GM10266 (cell line): ENCODE data around the gene PRH2.

Experiments
- DNase-seq: peaks from one replicate; pipeline ENCODE4 v3.0.0; 2012; ENCODE audit errors: extremely low spot score
- TF ChIP-seq, protein P1 (sequence below): IDR thresholded peaks from 2 replicates; pipeline ENCODE4 v1.5.1; 2012; ENCODE audit warnings: mild to moderate bottlenecking, low read depth; ENCODE audit not compliant: control insufficient read depth, insufficient read depth; ENCODE audit errors: missing control alignments

Gene PRH2

DNA sequence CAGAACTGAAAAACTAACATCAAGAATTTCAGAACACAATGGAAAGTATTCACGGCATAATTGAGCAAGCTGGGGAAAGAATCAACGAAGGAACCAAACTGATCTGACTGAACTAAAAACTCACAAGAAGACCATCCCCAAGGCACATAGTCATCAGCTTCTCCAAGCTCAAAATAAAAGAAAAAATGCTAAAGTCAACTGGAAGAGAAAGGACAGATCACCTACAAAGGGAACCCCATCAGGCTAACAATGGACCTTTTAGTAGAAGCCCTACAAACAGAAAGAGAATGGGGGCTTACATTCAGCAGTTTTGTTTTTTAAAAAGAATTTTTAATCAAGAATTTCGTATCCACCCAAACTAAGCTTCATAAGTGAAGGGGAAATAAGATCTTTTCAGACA lies 45.9 kb downstream of the PRH2 start:
- TF ChIP-seq, protein P1, sequence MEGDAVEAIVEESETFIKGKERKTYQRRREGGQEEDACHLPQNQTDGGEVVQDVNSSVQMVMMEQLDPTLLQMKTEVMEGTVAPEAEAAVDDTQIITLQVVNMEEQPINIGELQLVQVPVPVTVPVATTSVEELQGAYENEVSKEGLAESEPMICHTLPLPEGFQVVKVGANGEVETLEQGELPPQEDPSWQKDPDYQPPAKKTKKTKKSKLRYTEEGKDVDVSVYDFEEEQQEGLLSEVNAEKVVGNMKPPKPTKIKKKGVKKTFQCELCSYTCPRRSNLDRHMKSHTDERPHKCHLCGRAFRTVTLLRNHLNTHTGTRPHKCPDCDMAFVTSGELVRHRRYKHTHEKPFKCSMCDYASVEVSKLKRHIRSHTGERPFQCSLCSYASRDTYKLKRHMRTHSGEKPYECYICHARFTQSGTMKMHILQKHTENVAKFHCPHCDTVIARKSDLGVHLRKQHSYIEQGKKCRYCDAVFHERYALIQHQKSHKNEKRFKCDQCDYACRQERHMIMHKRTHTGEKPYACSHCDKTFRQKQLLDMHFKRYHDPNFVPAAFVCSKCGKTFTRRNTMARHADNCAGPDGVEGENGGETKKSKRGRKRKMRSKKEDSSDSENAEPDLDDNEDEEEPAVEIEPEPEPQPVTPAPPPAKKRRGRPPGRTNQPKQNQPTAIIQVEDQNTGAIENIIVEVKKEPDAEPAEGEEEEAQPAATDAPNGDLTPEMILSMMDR: no peak
- no peak for DNase-seq

DNA sequence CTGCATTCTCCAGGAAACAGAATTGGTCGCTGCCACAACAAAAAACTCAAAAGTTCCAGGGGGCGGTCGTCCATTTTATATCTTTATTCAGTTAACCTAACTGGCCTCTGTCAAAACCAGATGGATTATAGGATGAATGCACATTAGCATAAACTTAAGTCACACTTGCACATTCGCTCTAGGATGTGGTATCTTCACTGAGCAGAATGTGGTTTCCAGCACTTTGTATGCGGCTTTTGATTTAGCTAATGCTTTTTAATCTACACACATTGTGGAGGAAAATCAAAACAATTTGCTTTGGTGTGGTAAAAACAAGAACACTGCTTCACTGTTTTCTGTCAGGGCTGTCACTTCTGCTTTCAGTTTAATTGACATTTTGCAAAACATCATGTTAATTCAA lies 53.2 kb downstream of the PRH2 start:
- TF ChIP-seq, protein P1: no peak
- DNase-seq: no peak
